Measurements from ENCODE around the gene FCHO1. TPM values are rescaled to one million over a fixed set of nuclear protein-coding genes. Genes with fewer than 3 reads are reported as not detected.
"Not testable (repeated sequence)": the region's sequence is repeated elsewhere in the genome, so short reads cannot be mapped to it uniquely, and the experiment has no call there.

Gene FCHO1
- total and polyA plus RNA-seq, 2 donors = 1.4 to 1.7 TPM

DNA sequence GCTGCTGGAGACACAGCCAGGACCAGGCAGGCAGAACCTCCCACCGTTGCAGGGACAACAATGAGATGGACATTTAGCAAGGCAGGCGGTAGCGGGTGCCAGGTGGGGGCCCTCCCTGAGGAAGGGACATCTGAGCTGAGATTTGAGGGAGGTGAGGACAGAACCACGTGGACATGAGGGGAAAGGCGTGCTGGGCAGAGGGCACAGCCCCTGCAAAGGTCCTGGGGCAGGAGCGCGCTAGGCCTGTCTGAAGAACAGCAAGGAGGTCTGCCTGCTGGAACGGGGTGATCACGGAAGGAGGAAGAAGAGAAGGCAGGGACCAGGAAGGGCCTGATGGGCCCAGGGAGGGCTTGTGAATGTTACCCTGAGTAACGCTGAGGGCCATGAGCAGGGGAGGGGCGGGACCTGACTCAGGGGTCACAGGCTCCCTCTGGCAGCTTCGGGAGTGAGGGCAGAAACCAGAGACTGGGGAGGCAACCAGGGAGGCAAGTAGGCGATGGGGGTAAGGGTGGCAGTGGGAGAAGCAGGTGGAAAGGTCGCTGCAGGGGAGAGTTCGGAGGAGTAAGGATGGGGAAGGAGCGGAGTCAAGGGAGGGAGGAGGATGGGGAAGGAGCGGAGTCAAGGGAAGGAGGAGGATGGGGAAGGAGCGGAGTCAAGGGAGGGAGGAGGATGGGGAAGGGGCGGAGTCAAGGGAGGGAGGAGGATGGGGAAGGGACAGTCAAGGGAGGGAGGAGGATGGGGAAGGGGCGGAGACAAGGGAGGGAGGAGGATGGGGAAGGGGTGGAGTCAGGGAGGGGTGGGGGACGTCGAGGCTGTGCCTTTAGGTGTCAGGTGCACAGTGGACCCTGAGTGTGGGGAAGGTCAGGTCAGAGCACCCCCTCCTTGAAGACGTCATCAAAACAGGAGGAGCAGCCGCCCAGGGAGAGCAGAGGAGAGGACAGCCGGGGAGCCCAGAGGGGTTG lies 28.0 kb downstream of the FCHO1 start:
- DNase-seq (ENCODE audit: extremely low spot score) = no peak
- Histone ChIP-seq H3K4me3 (ENCODE audit: low read depth, low read length) (no peak overlapping the region), H3K27ac (ENCODE audit: low read depth) (no peak overlapping the region)

DNA sequence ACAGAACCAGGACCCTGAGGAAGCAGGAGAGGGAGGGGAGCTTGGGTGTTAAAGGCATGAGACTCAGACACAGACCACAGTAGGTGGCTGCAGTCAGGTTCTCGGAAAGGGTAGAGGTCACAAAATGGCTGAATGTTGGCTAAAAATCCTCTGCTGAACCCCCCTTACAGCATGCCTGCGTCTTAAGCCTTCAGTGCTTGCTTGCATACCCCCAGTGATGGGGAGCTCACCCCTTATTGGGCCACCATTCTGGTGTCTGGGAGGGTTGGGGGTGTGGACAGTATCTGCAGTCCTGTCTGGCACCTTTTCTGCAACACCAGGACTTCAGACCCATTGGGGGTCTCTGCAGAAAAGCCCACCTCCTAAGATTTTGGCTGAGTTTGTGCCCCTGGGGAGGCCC lies 29.5 kb downstream of the FCHO1 start:
- WGBS = 88% methylated on average over 2 of the region's 2 CpGs
- Histone ChIP-seq H3K4me1 (ENCODE audit: insufficient read depth) (no peaks in the 10 kb centered on the region), H3K4me3 (ENCODE audit: low read depth, low read length) (no peak overlapping the region), H3K27ac (ENCODE audit: low read depth) (no peak overlapping the region), H3K36me3 (ENCODE audit: insufficient read depth) (no peaks in the 10 kb centered on the region)
- DNase-seq (ENCODE audit: extremely low spot score) = no peak

More for the DNA sequence above, 28.0 kb downstream of the FCHO1 start:
- 21% methylated on average over 25 of the region's 25 CpGs for WGBS
- Histone ChIP-seq H3K36me3 (ENCODE audit: insufficient read depth) (no peaks in the 10 kb centered on the region), H3K4me1 (ENCODE audit: insufficient read depth) (no peaks in the 10 kb centered on the region)

DNA sequence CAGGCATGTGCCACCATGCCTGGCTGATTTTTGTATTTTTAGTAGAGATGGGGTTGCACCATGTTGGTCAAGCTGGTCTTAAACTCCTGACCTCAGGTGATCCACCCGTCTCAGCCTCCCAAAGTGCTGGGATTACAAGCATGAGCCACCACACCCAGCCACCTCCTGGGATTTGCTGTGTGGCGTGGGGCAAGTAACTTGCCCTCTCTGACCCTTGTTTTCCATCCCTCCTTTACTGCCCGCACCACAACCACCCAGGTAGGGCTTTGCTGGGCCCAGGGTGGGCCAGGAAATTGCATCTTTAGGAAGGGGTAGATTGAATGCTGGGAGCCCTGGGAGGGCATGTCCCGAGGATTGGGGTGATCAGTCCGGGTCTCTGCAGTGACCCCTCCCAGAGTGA lies 32.4 kb downstream of the FCHO1 start:
- 71% methylated on average over 5 of the region's 5 CpGs for WGBS
- H3K27ac ChIP-seq (ENCODE audit: low read depth); DNase-seq (ENCODE audit: extremely low spot score); H3K4me3 ChIP-seq (ENCODE audit: low read depth, low read length); H3K36me3 ChIP-seq (ENCODE audit: insufficient read depth); H3K4me1 ChIP-seq (ENCODE audit: insufficient read depth): not testable (repeated sequence)

DNA sequence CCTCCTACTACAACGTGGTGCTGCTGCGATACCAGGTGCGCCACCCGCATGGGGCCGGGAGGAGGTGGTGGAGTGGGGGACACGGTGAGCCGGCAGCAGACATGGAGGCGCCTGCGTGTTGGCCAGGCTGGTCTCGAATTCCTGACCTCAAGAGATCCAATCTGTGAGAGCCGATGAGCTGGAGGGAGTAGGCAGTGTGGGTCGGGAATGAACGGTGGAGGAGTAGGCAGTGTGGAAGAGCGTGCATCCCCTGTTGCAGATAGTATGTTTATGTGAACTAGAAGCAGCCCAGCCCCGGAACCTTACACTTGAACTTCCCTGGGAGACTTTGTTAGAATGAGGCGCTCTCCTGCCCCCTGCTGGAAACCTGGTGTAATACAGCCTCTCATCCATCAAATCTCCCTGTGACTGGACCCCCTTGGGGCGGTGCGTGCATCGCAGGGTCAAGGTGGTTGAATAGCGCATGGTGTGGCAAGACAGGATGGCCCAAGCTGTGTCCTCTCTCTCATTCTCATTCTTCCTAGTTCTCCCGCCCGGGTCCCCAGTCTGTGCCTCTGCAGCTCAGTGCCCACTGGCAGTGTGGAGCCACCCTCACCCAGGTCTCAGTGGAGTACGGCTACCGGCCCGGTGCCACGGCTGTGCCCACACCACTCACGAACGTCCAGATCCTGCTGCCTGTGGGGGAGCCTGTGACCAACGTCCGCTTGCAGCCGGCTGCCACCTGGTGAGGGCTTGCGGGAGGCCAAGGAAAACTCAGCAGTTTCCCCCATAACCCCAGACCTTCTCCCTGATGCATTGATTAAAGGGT lies 33.1 kb downstream of the FCHO1 start:
- Histone ChIP-seq H3K4me1 (ENCODE audit: insufficient read depth) (no peaks in the 10 kb centered on the region), H3K36me3 (ENCODE audit: insufficient read depth) (no peaks in the 10 kb centered on the region), H3K4me3 (ENCODE audit: low read depth, low read length) (no peak overlapping the region), H3K27ac (ENCODE audit: low read depth) (no peak overlapping the region)
- 46% methylated on average over 32 of the region's 32 CpGs for WGBS
- DNase-seq (ENCODE audit: extremely low spot score) = no peak

DNA sequence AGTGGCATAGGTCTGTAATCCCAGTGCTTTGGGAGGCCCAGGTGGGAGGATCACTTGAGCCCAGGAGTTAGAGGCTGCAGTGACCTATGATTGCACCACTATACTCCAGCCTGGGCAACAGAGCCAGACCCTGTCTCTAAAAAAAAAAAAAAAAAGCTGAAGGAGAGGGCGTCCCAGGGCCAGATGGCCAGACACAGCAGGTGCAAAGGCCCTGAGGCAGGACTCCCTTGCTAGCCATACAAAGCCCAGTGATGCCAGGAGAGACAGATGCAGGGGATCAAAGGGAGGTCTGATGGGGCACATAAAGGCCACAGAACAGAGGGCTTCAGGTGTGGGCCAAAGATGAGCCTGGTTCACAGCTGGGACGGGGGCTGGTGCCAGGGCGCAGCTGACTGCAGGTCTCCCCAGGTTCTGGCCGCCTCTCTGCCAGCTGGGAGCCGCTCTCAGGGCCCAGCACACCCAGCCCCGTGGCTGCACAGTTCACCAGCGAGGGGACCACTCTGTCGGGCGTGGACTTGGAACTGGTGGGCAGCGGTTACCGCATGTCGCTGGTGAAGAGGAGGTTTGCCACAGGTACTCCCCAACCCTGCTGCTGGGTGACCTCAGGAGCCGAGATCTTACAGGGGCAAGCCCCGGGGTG lies 36.1 kb downstream of the FCHO1 start:
- DNase-seq (ENCODE audit: extremely low spot score) = no peak
- 91% methylated on average over 14 of the region's 14 CpGs for WGBS
- Histone ChIP-seq H3K36me3 (ENCODE audit: insufficient read depth) (no peaks in the 10 kb centered on the region), H3K27ac (ENCODE audit: low read depth) (no peak overlapping the region), H3K4me3 (ENCODE audit: low read depth, low read length) (no peak overlapping the region), H3K4me1 (ENCODE audit: insufficient read depth) (no peaks in the 10 kb centered on the region)

DNA sequence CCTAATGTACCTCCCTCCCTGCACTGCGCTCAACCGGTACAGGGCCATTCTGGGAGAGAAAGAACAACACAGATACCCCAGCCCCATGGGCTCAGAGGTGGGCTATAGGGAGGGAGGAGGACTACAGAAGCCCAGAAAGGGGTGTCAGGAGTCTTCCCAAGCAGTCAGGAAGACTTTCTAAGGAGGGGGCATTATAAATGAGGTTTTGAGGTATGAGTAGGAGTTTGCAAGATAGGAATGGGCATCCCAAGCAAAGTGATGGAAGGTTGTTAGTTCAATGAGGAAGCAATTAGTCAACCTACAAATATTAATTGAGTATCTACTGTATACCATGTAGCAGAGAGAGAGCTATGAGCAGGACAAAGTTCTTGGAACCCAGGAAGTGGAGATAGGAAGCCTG lies 37.4 kb downstream of the FCHO1 start:
- H3K4me3 ChIP-seq (ENCODE audit: low read depth, low read length) = no peak overlapping the region
- H3K27ac ChIP-seq (ENCODE audit: low read depth) = no peak overlapping the region
- 91% methylated on average over 2 of the region's 2 CpGs for WGBS
- H3K4me1 ChIP-seq (ENCODE audit: insufficient read depth) = no peaks in the 10 kb centered on the region
- no peaks in the 10 kb centered on the region for H3K36me3 ChIP-seq (ENCODE audit: insufficient read depth)
- DNase-seq (ENCODE audit: extremely low spot score) = no peak

DNA sequence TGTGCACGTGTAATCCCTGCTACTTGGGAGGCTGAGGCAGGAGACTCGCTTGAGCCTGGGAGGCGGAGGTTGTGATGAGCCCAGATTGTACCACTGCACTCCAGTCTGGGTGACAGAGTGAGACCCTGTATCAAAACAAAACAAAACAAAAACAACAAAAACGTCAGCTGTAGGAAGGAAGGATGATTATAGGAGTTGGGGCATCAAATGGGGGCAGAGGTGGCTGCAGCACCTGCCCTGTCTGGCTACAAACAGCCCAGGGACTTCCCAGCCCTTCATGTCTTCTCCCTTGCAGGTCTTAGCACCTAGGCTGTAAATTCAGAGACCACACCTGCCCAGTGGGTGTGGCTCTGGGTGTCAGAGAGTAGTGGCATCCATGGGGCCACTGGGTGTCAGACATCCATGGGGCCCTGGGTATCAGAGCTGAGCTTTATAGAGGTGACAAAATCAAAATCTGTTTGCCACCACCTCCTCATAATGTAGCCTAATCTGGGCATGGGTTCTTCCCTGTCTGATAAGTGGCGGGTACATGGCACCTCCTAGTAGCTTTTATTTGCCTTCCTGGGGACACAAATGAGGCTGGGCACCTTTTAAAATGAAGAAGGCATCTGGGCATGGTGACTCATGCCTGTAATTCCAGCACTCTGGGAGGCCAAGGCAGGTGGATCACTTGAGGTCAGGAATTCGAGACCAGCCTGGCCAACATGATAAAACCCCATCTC lies 38.9 kb downstream of the FCHO1 start:
- Histone ChIP-seq H3K4me1 (ENCODE audit: insufficient read depth) (no peaks in the 10 kb centered on the region), H3K4me3 (ENCODE audit: low read depth, low read length) (no peak overlapping the region), H3K27ac (ENCODE audit: low read depth) (no peak overlapping the region), H3K36me3 (ENCODE audit: insufficient read depth) (no peaks in the 10 kb centered on the region)
- no peak for DNase-seq (ENCODE audit: extremely low spot score)
- 60% methylated on average over 6 of the region's 6 CpGs for WGBS

DNA sequence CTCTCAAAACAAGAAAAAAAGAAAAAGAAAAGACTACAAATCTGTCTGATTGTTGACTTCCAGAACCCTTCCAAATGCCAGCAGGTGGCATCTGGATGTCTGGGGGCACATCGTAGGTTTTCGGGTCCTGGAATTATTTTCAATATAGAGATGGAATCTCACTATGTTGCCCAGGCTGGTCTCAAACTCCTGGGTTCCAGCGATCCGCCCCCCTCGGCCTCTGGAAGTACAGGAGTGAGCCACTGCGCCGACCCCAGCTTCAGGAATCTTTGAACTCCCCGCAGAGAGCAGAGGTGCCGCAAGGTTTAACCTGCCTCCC lies 43.1 kb downstream of the FCHO1 start:
- H3K27ac ChIP-seq (ENCODE audit: low read depth) = no peak overlapping the region
- 49% methylated on average over 9 of the region's 9 CpGs for WGBS
- DNase-seq (ENCODE audit: extremely low spot score) = no peak
- H3K36me3 ChIP-seq (ENCODE audit: insufficient read depth) = no peaks in the 10 kb centered on the region
- no peak overlapping the region for H3K4me3 ChIP-seq (ENCODE audit: low read depth, low read length)
- H3K4me1 ChIP-seq (ENCODE audit: insufficient read depth) = peaks cover 1% of the 10 kb centered on the region

DNA sequence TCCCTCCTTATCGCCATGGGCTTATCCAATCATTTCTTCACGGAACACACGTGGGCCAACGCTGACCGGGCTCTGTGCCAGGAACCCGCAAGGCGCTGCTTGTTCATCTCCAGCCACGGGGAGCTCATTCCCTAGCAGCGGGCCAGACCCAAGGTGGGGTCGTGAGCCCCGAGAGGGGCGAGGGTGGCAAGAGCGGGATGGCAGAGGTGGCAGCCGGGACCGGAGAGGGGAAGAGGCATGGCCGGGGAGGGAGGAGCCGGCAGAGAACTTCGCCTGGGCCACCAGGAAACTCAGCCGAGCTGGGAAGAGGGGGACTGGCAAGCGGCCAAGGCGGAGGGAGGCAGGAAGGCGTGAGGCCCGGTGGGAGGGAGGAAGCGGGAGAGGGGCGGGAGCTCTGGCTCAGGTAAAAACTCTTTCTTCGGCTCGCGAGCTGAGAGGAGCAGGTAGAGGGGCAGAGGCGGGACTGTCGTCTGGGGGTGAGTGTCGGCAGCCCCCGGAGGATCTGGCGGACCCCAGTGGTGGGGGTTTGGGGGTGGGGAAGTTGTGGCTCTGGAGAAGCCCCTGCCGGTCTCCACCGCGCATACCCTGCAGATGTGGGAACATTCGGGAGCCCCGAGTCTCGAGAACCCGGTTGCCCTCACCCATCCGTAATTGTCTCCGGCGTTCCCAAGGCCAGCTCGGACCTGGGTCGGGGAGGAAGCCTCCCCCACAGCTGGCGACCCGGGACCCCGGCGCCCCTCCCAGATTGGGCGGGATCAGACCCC lies 43.6 kb downstream of the FCHO1 start, which contains the start of gene B3GNT3:
B3GNT3 (plus strand) TSS at position 408 of the 764 bp plus-strand sequence. CDS start 12,670 bp downstream, outside the sequence.
- peaks cover 1% of the 10 kb centered on the region for H3K4me1 ChIP-seq (ENCODE audit: insufficient read depth)
- H3K27ac ChIP-seq (ENCODE audit: low read depth) = peak within 1 kb of the TSS; percentile 53
- DNase-seq (ENCODE audit: extremely low spot score) = no peak
- H3K36me3 ChIP-seq (ENCODE audit: insufficient read depth) = no peaks in the 10 kb centered on the region
- peak within 1 kb of the TSS; percentile 26 for H3K4me3 ChIP-seq (ENCODE audit: low read depth, low read length)
- 8% methylated on average over 50 of the region's 50 CpGs for WGBS

DNA sequence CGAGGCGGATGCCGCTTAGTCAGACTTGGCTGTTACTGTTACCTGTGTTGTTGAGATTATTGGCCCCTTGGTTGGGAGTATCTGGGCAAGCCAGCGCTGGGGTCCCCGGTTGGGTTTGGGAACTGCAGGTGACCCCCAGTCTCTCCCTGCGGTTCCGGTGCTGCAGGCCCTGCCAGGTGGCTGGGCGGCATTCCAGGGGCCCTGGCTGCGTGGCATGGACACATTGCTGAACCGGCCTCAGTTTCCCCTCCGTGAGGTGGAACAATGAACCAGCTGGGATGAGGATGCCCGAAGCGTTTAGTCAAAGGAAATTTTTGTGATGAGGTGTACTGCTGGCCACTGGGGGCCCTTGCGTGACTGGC lies 44.2 kb downstream of the FCHO1 start:
- Histone ChIP-seq H3K4me1 (ENCODE audit: insufficient read depth) (peaks cover 1% of the 10 kb centered on the region), H3K36me3 (ENCODE audit: insufficient read depth) (no peaks in the 10 kb centered on the region), H3K4me3 (ENCODE audit: low read depth, low read length) (peak overlapping the region; percentile 26), H3K27ac (ENCODE audit: low read depth) (peak overlapping the region; percentile 53)
- no peak for DNase-seq (ENCODE audit: extremely low spot score)
- WGBS = 25% methylated on average over 14 of the region's 14 CpGs

DNA sequence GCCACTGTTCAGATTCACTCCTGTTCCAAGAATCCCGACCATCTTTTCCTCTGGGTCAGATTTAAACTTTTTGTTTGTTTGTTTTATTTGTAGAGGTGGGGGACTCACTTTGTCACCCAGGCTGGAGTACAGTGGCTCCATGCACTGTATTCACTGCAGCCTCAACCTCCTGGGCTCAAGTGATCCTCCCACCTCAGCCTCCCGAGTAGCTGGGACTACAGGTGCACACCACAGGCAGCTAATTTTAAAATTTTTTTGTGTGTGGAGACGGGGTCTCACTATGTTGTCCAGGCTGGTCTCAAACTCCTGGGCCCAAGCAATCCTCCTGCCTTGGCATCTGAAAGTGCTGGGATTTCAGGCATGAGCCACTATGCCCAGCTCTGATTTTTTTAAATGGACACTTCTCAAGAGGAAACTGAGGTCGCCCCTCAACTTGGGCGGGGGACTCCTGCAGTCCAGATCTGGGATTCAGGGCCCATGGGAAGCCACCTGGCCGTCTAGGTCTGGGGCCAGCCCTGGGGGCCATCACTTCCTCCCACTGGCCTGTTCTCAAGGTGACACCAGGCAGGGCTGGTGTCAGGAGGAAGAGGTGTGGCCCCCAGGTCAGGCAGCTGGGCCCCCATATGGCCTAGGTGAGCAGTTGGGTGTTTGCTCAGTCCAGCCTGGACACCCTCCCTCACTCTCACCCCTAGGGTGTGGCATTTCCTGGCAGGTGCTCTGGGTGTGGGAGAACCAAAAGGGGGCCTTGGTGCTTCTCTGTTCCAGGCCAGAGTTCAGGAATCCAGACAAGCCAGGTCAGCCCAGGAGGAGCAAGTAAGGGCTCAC lies 44.9 kb downstream of the FCHO1 start:
- no peaks in the 10 kb centered on the region for H3K36me3 ChIP-seq (ENCODE audit: insufficient read depth)
- no peak for DNase-seq (ENCODE audit: extremely low spot score)
- H3K27ac ChIP-seq (ENCODE audit: low read depth) = peak overlapping the region; percentile 76
- H3K4me1 ChIP-seq (ENCODE audit: insufficient read depth) = peaks cover 1% of the 10 kb centered on the region
- H3K4me3 ChIP-seq (ENCODE audit: low read depth, low read length) = no peak overlapping the region
- WGBS = 62% methylated on average over 6 of the region's 6 CpGs

DNA sequence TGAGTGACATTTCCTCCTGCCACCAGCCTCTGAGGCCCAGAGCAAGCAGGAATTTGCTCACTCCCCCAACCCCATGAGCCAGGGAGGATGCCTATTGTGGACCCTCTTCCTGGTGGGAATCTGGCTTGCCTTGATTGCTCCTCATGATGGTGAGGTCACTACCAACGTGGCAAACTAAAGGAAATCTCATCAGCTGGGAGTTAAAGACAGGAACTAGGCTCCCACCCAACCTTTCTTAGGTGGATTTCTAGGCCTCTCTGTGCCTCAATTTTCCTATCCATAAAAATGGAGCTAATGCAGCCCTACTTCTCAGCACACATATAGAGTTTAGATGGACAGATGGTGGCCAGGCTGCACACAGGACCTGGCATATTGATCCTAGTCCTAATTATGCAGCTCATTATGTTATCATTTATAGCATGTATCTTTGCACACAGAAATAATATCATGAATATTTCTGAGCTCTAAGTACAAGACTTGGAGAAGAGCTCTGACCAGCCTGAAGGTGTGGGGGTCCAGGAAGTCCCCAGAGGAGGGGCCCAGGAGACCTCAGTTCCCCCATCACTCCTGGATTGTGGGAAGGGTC lies 45.7 kb downstream of the FCHO1 start:
- WGBS = 68% methylated on average over 1 of the region's 1 CpG
- Histone ChIP-seq H3K4me3 (ENCODE audit: low read depth, low read length) (no peak overlapping the region), H3K4me1 (ENCODE audit: insufficient read depth) (peaks cover 1% of the 10 kb centered on the region), H3K36me3 (ENCODE audit: insufficient read depth) (no peaks in the 10 kb centered on the region), H3K27ac (ENCODE audit: low read depth) (peak overlapping the region; percentile 63)
- no peak for DNase-seq (ENCODE audit: extremely low spot score)

Data from urinary bladder (tissue), 4 donors.